ENCODE data around the gene FBXL19. TPM values are rescaled to one million over a fixed set of nuclear protein-coding genes. Genes with fewer than 3 reads are reported as not detected.
A peak's percentile ranks its signal among the peaks of the same experiment; 100 is the strongest.

FBXL19 gene
- total and polyA plus RNA-seq, 2 of the 13 experiments (the other 11 are each of a cell fraction or from before 2014, with no cell fraction given), result 6.0 to 13.7 TPM

GRCh38 chr16:30874821-30875717 lies 48.3 kb upstream of the FBXL19 start (continued):
- TF ChIP-seq USF2 (IDR thresholded peaks at IDR 0.05; ENCODE audit: low read depth, low read length) (no peak), USF2 (CRISPR knock-in tag; IDR thresholded peaks at IDR 0.05; ENCODE audit: borderline replicate concordance) (peak; percentile 67; the same call in 1 of the 2 replicates), WIZ (CRISPR knock-in tag; IDR thresholded peaks at IDR 0.05) (peak; percentile 87; the same call in 1 of the 2 replicates), ZNF292 (CRISPR knock-in tag; IDR thresholded peaks at IDR 0.05; ENCODE audit: borderline replicate concordance, low read depth) (peak; percentile 83), ZNF580 (CRISPR knock-in tag; IDR thresholded peaks at IDR 0.05; ENCODE audit: borderline replicate concordance, low read depth) (peak; percentile 99; the same call in 1 of the 2 replicates), ZBTB26 (CRISPR knock-in tag; IDR thresholded peaks at IDR 0.05; ENCODE audit: borderline replicate concordance) (peak; percentile 90), SIN3B (IDR thresholded peaks at IDR 0.05; ENCODE audit: low read length) (peak; percentile 83), MEIS1 (CRISPR knock-in tag; IDR thresholded peaks at IDR 0.05; ENCODE audit: borderline replicate concordance) (peak; percentile 95; the same call in 1 of the 2 replicates), ZNF616 (CRISPR knock-in tag; IDR thresholded peaks at IDR 0.05; ENCODE audit: low read depth) (peak; percentile 98), ARID4A (CRISPR knock-in tag; IDR thresholded peaks at IDR 0.05; ENCODE audit: borderline replicate concordance) (peak; percentile 98), ZNF546 (CRISPR knock-in tag; conservative IDR thresholded peaks at IDR 0.05) (peak; percentile 53), ZGPAT (CRISPR knock-in tag; IDR thresholded peaks at IDR 0.05) (peak; percentile 99), ZNF619 (CRISPR knock-in tag; IDR thresholded peaks at IDR 0.05) (peak; percentile 98; the same call in 1 of the 2 replicates), SALL2 (CRISPR knock-in tag; IDR thresholded peaks at IDR 0.05) (peak; percentile 99), NFE2L2 (IDR thresholded peaks at IDR 0.05; ENCODE audit: low read length) (no peak), ZNF691 (CRISPR knock-in tag; IDR thresholded peaks at IDR 0.05; ENCODE audit: borderline replicate concordance, low read depth) (peak; percentile 97), NCOA1 (CRISPR knock-in tag; IDR thresholded peaks at IDR 0.05) (no peak; the same call in 1 of the 2 replicates)

Data from HepG2 (cell line).